Caco-2 (cell line): Measurements from ENCODE around the gene NDUFA13. TPM values are rescaled to one million over a fixed set of nuclear protein-coding genes. Genes with fewer than 3 reads are reported as not detected.

ENCODE experiments used
- BruUV-seq: library from RNA; stranded (reverse); fragments of 400-500 nt; replicated peaks from 2 replicates; lab custom pipeline; 2021; lab: Mats Ljungman, UMichigan
- CTCF ChIA-PET: fragments of 300-600 bp; sonication (Branson Sonifier 250); formaldehyde crosslinking; loops from one replicate; lab custom pipeline; 2022; ENCODE audit warnings: antibody characterized with exemption; lab: Charles Lee
- POLR2A ChIA-PET: fragments of 300-600 bp; sonication (Branson Sonifier 250); formaldehyde crosslinking; loops from one replicate; lab custom pipeline; 2022; ENCODE audit warnings: antibody characterized with exemption; lab: Charles Lee
- DNase-seq, 2 experiments: peaks; one replicate each; pipeline versions ENCODE4 v3.0.0 to v3.0.0-alpha.2; 2020 to 2022
- H3K27me3 ChIP-seq: replicated peaks from 2 replicates; pipeline ENCODE4 v1.6.0; 2011; ENCODE audit warnings: low read length; ENCODE audit not compliant: control insufficient read depth, insufficient read depth
- H3K36me3 ChIP-seq: 2 replicates; pipeline ENCODE4 v1.5.1; 2011; ENCODE audit warnings: low read length; ENCODE audit not compliant: control insufficient read depth, insufficient read depth
- H3K4me1 ChIP-seq: fragments of 250-450 bp; sonication (Bioruptor Pico); 2 replicates; pipeline ENCODE4 v1.5.1; 2020; ENCODE audit warnings: mild to moderate bottlenecking
- H3K4me3 ChIP-seq: 2 replicates; pipeline ENCODE4 v1.5.1; 2011; ENCODE audit warnings: low read depth, mild to moderate bottlenecking, control low read depth, low read length
- H3K9me3 ChIP-seq: fragments of 250-450 bp; sonication (Bioruptor Pico); 2 replicates; pipeline ENCODE4 v1.5.1; 2020; ENCODE audit warnings: mild to moderate bottlenecking, moderate library complexity
- H3K27ac Mint-ChIP-seq: one replicate; pipeline ENCODE4 v1.8.0; 2022; ENCODE audit warnings: mixed read lengths; ENCODE audit not compliant: unreplicated experiment
- H3K27me3 Mint-ChIP-seq: one replicate; pipeline ENCODE4 v1.8.0; 2022; ENCODE audit warnings: mixed read lengths; ENCODE audit not compliant: insufficient read depth, unreplicated experiment
- H3K36me3 Mint-ChIP-seq: one replicate; pipeline ENCODE4 v1.8.0; 2022; ENCODE audit warnings: mild to moderate bottlenecking, mixed read lengths; ENCODE audit not compliant: insufficient read depth, unreplicated experiment
- H3K4me1 Mint-ChIP-seq: one replicate; pipeline ENCODE4 v1.8.0; 2022; ENCODE audit warnings: low read depth, mixed read lengths; ENCODE audit not compliant: unreplicated experiment
- H3K4me3 Mint-ChIP-seq: one replicate; pipeline ENCODE4 v1.8.0; 2022; ENCODE audit warnings: mild to moderate bottlenecking, moderate library complexity, mixed read lengths; ENCODE audit not compliant: unreplicated experiment
- H3K9me3 Mint-ChIP-seq: one replicate; pipeline ENCODE4 v1.8.0; 2022; ENCODE audit warnings: mixed read lengths; ENCODE audit not compliant: unreplicated experiment
- CTCF ChIP-seq, 2 experiments: fragments of 200-600 bp in 1 of 2; IDR thresholded peaks; 1 replicate in 1 of 2; 2 replicates in 1 of 2; pipeline versions ENCODE4 v1.5.1 to v1.8.0; 2011 to 2022; ENCODE audit warnings: antibody characterized with exemption in 1 of 2, control low read depth in 1 of 2, inconsistent platforms in 1 of 2, low read depth in 1 of 2, low read length in 1 of 2, mild to moderate bottlenecking in 1 of 2, moderate library complexity in 1 of 2; ENCODE audit not compliant: insufficient read depth in 1 of 2, severe bottlenecking in 1 of 2, unreplicated experiment in 1 of 2
- intact Hi-C: fragments of 100-400 bp; cut with micrococcal nuclease; formaldehyde crosslinking; loops from one replicate; pipeline ENCODE4 v1.10.0; 2022; ENCODE audit not compliant: unreplicated experiment
- total RNA-seq: library from RNA; stranded (reverse); gene quantifications from 2 replicates; pipeline ENCODE4 v1.2.3, GENCODE V29; 2022

NDUFA13 gene
- total RNA-seq, 1 experiment from 2014 or later: 355 TPM

GRCh38 chr19:19545707-19546106 is 29.7 kb downstream of the NDUFA13 start:
- Histone ChIP-seq H3K27me3 (no peaks in the 10 kb centered on the region), H3K9me3 (no peaks in the 10 kb centered on the region), H3K4me1 (no peaks in the 10 kb centered on the region), H3K36me3 (no peaks in the 10 kb centered on the region), H3K4me3 (no peak overlapping the region)
- ChIA-PET CTCF (no interaction called here), POLR2A (no interaction called here)
- H3K4me1 Mint-ChIP-seq: no peaks in the 10 kb centered on the region
- no peak overlapping the region for H3K4me3 Mint-ChIP-seq
- BruUV-seq: no TSS peak
- H3K9me3 Mint-ChIP-seq: no peaks in the 10 kb centered on the region
- no peak for DNase-seq
- no peaks in the 10 kb centered on the region for H3K36me3 Mint-ChIP-seq
- intact Hi-C loops: no loop called here
- no peak overlapping the region for H3K27ac Mint-ChIP-seq
- peaks cover 4% of the 10 kb centered on the region for H3K27me3 Mint-ChIP-seq
- no peak for TF ChIP-seq CTCF (IDR thresholded peaks at IDR 0.05; ENCODE audit: insufficient read depth in 1 of 2, low read depth in 1 of 2, low read length in 1 of 2, severe bottlenecking in 1 of 2, unreplicated experiment in 1 of 2)

GRCh38 chr19:19546751-19547162 is 30.7 kb downstream of the NDUFA13 start:
- H3K4me3 ChIP-seq: no peak overlapping the region
- ChIA-PET POLR2A (no interaction called here), CTCF (no interaction called here)
- no peak for DNase-seq
- no peaks in the 10 kb centered on the region for H3K4me1 ChIP-seq
- no peaks in the 10 kb centered on the region for H3K36me3 ChIP-seq
- no peak overlapping the region for H3K27ac Mint-ChIP-seq
- no peak for TF ChIP-seq CTCF (IDR thresholded peaks at IDR 0.05; ENCODE audit: insufficient read depth in 1 of 2, low read depth in 1 of 2, low read length in 1 of 2, severe bottlenecking in 1 of 2, unreplicated experiment in 1 of 2)
- H3K9me3 Mint-ChIP-seq: no peaks in the 10 kb centered on the region
- H3K27me3 Mint-ChIP-seq: peaks cover 4% of the 10 kb centered on the region
- H3K9me3 ChIP-seq: no peaks in the 10 kb centered on the region
- H3K27me3 ChIP-seq: no peaks in the 10 kb centered on the region
- intact Hi-C loops: no loop called here
- no peaks in the 10 kb centered on the region for H3K4me1 Mint-ChIP-seq
- H3K4me3 Mint-ChIP-seq: no peak overlapping the region
- H3K36me3 Mint-ChIP-seq: no peaks in the 10 kb centered on the region
- no TSS peak for BruUV-seq

GRCh38 chr19:19547674-19548336 is 31.8 kb downstream of the NDUFA13 start:
- ChIA-PET POLR2A (no interaction called here), CTCF (no interaction called here)
- no TSS peak for BruUV-seq
- H3K36me3 ChIP-seq: no peaks in the 10 kb centered on the region
- H3K4me3 Mint-ChIP-seq: no peak overlapping the region
- no peaks in the 10 kb centered on the region for H3K27me3 ChIP-seq
- H3K4me1 Mint-ChIP-seq: no peaks in the 10 kb centered on the region
- no peak overlapping the region for H3K27ac Mint-ChIP-seq
- intact Hi-C loops: no loop called here
- DNase-seq: no peak
- H3K4me1 ChIP-seq: no peaks in the 10 kb centered on the region
- no peaks in the 10 kb centered on the region for H3K9me3 ChIP-seq
- no peak overlapping the region for H3K4me3 ChIP-seq
- peaks cover 4% of the 10 kb centered on the region for H3K27me3 Mint-ChIP-seq
- no peak for TF ChIP-seq CTCF (IDR thresholded peaks at IDR 0.05; ENCODE audit: insufficient read depth in 1 of 2, low read depth in 1 of 2, low read length in 1 of 2, severe bottlenecking in 1 of 2, unreplicated experiment in 1 of 2)
- no peaks in the 10 kb centered on the region for H3K9me3 Mint-ChIP-seq
- H3K36me3 Mint-ChIP-seq: no peaks in the 10 kb centered on the region
